IPS-NIHi11 (cell line): ENCODE results near the gene SHISA2.

Experiments
- DNase-seq: peaks from one replicate; pipeline ENCODE4 v3.0.0; 2012; ENCODE audit warnings: mixed read lengths, low spot score

Gene SHISA2

GRCh38 chr13:26017932-26018665 lies 33.7 kb downstream of the SHISA2 start:
- DNase-seq: no peak

GRCh38 chr13:26017196-26017921 lies 34.5 kb downstream of the SHISA2 start:
- no peak for DNase-seq

- no peak for DNase-seq
These were observed 35.6 kb downstream of the SHISA2 start for GRCh38 chr13:26016189-26016588.

GRCh38 chr13:26015271-26016125 lies 36.3 kb downstream of the SHISA2 start:
- no peak for DNase-seq

- DNase-seq: no peak
These were observed 38.8 kb downstream of the SHISA2 start for GRCh38 chr13:26012995-26013394.

GRCh38 chr13:26011996-26012821 lies 39.6 kb downstream of the SHISA2 start:
- no peak for DNase-seq

- no peak for DNase-seq
These were observed 40.6 kb downstream of the SHISA2 start for GRCh38 chr13:26011208-26011573.

- no peak for DNase-seq
These were observed 41.2 kb downstream of the SHISA2 start for GRCh38 chr13:26010487-26011207.

- DNase-seq: no peak
These were observed 44.3 kb downstream of the SHISA2 start for GRCh38 chr13:26007261-26008125.
